Measurements from ENCODE around the gene TMOD4. TPM values are rescaled to one million over a fixed set of nuclear protein-coding genes. Genes with fewer than 3 reads are reported as not detected.
"Not testable (repeated sequence)": the region's sequence is repeated elsewhere in the genome, so short reads cannot be mapped to it uniquely, and the experiment has no call there.

The TMOD4 gene
- total RNA-seq, 1 donor from 2014 or later = 1.1 TPM

- no peaks in the 10 kb centered on the region for H3K36me3 Mint-ChIP-seq
- H3K4me3 Mint-ChIP-seq = peak overlapping the region; percentile 24
- peak; percentile 38 for TF ChIP-seq CTCF (IDR thresholded peaks at IDR 0.05; ENCODE audit: unreplicated experiment)
- no peaks in the 10 kb centered on the region for H3K9me3 Mint-ChIP-seq
- DNase-seq (ENCODE audit: low spot score in 2 of 2, unreplicated experiment in 2 of 2) = no peak
- peaks cover 32% of the 10 kb centered on the region for H3K4me1 Mint-ChIP-seq
- peaks cover 2% of the 10 kb centered on the region for H3K27me3 Mint-ChIP-seq (ENCODE audit: low read depth)
- peak overlapping the region; percentile 87 for H3K27ac Mint-ChIP-seq
These were observed 20.6 kb upstream of the TMOD4 start for GRCh38 chr1:151196292-151196800.

- H3K4me3 Mint-ChIP-seq; H3K36me3 Mint-ChIP-seq; H3K9me3 Mint-ChIP-seq; DNase-seq (ENCODE audit: low spot score in 2 of 2, unreplicated experiment in 2 of 2); H3K27me3 Mint-ChIP-seq (ENCODE audit: low read depth): not testable (repeated sequence)
- Mint-ChIP-seq H3K27ac (peak overlapping the region; percentile 78), H3K4me1 (peaks cover 27% of the 10 kb centered on the region)
These were observed 19.3 kb upstream of the TMOD4 start for GRCh38 chr1:151194894-151195594.

- Mint-ChIP-seq H3K4me1 (peaks cover 22% of the 10 kb centered on the region), H3K9me3 (no peaks in the 10 kb centered on the region), H3K36me3 (no peaks in the 10 kb centered on the region), H3K27ac (peak overlapping the region; percentile 1), H3K27me3 (ENCODE audit: low read depth) (peaks cover 4% of the 10 kb centered on the region), H3K4me3 (no peak overlapping the region)
- DNase-seq (ENCODE audit: low spot score in 2 of 2, unreplicated experiment in 2 of 2) = no peak
- no peak for TF ChIP-seq CTCF (IDR thresholded peaks at IDR 0.05; ENCODE audit: unreplicated experiment)
These were observed 18.1 kb upstream of the TMOD4 start for GRCh38 chr1:151193856-151194255.

- Mint-ChIP-seq H3K36me3 (peaks cover under 1% of the 10 kb centered on the region), H3K4me3 (no peak overlapping the region), H3K27ac (no peak overlapping the region), H3K9me3 (no peaks in the 10 kb centered on the region), H3K27me3 (ENCODE audit: low read depth) (peaks cover 4% of the 10 kb centered on the region), H3K4me1 (peaks cover 27% of the 10 kb centered on the region)
- no peak for TF ChIP-seq CTCF (IDR thresholded peaks at IDR 0.05; ENCODE audit: unreplicated experiment)
- DNase-seq (ENCODE audit: low spot score in 2 of 2, unreplicated experiment in 2 of 2) = no peak
These were observed 17.5 kb upstream of the TMOD4 start for GRCh38 chr1:151193304-151193703.

- DNase-seq (ENCODE audit: low spot score in 2 of 2, unreplicated experiment in 2 of 2) = no peak
- peaks cover 2% of the 10 kb centered on the region for H3K36me3 Mint-ChIP-seq
- H3K27ac Mint-ChIP-seq = no peak overlapping the region
- H3K9me3 Mint-ChIP-seq = no peaks in the 10 kb centered on the region
- no peak for TF ChIP-seq CTCF (IDR thresholded peaks at IDR 0.05; ENCODE audit: unreplicated experiment)
- H3K4me1 Mint-ChIP-seq = peaks cover 24% of the 10 kb centered on the region
- H3K27me3 Mint-ChIP-seq (ENCODE audit: low read depth) = peaks cover 4% of the 10 kb centered on the region
- no peak overlapping the region for H3K4me3 Mint-ChIP-seq
These were observed 16.3 kb upstream of the TMOD4 start for GRCh38 chr1:151192047-151192446.

GRCh38 chr1:151189637-151190445, 14.1 kb upstream of the TMOD4 start, which contains the start of gene VPS72:
VPS72 (minus strand) TSS chr1:151190197; CDS start chr1:151190121, 76 bp downstream.
- peak; percentile 74 to 82 for DNase-seq (ENCODE audit: low spot score in 2 of 2, unreplicated experiment in 2 of 2)
- Mint-ChIP-seq H3K27me3 (ENCODE audit: low read depth) (peaks cover 4% of the 10 kb centered on the region), H3K9me3 (no peaks in the 10 kb centered on the region), H3K27ac (peak within 1 kb of the TSS; percentile 100), H3K4me3 (peak within 1 kb of the TSS; percentile 99), H3K36me3 (peaks cover 10% of the 10 kb centered on the region), H3K4me1 (peaks cover 19% of the 10 kb centered on the region)
- TF ChIP-seq CTCF (IDR thresholded peaks at IDR 0.05; ENCODE audit: unreplicated experiment) = no peak

GRCh38 chr1:151188667-151189066, 12.9 kb upstream of the TMOD4 start:
- peaks cover 19% of the 10 kb centered on the region for H3K4me1 Mint-ChIP-seq
- H3K27me3 Mint-ChIP-seq (ENCODE audit: low read depth); H3K9me3 Mint-ChIP-seq; DNase-seq (ENCODE audit: low spot score in 2 of 2, unreplicated experiment in 2 of 2): not testable (repeated sequence)
- H3K27ac Mint-ChIP-seq = peak overlapping the region; percentile 100
- H3K4me3 Mint-ChIP-seq = peak overlapping the region; percentile 99
- peaks cover 17% of the 10 kb centered on the region for H3K36me3 Mint-ChIP-seq
